Effector memory CD8-positive, alpha-beta T cell (primary cell): Measurements from ENCODE around the gene NIT2.

Source experiments
- ATAC-seq: fragments of 150-1000 bp; cut with Tn5 transposase; replicated peaks from 2 replicates; pipeline ENCODE4 v1.10.0; 2021; ENCODE audit warnings: mild to moderate bottlenecking, moderate library complexity
- DNase-seq, 3 experiments: peaks; one replicate each; pipeline ENCODE4 v3.0.0; 2021
- H3K27ac Mint-ChIP-seq, 2 donors: one replicate each; pipeline ENCODE4 v1.8.0; 2022; ENCODE audit warnings: mild to moderate bottlenecking in 2 of 2, mixed read lengths in 2 of 2, moderate library complexity in 2 of 2
- H3K27me3 Mint-ChIP-seq, 2 donors: one replicate each; pipeline ENCODE4 v1.8.0; 2022; ENCODE audit warnings: mixed read lengths in 2 of 2
- H3K36me3 Mint-ChIP-seq: one replicate; pipeline ENCODE4 v1.8.0; 2022; ENCODE audit warnings: mild to moderate bottlenecking, moderate library complexity, mixed read lengths; ENCODE audit not compliant: insufficient read depth
- H3K4me1 Mint-ChIP-seq, 2 donors: one replicate each; pipeline ENCODE4 v1.8.0; 2022; ENCODE audit warnings: low read depth in 2 of 2, mixed read lengths in 2 of 2
- H3K4me3 Mint-ChIP-seq, 2 donors: one replicate each; pipeline ENCODE4 v1.8.0; 2022; ENCODE audit warnings: mild to moderate bottlenecking in 2 of 2, mixed read lengths in 2 of 2, moderate library complexity in 2 of 2
- H3K9me3 Mint-ChIP-seq, 2 donors: one replicate each; pipeline ENCODE4 v1.8.0; 2022; ENCODE audit warnings: mixed read lengths in 2 of 2

The NIT2 gene

GRCh38 chr3:100352296-100353231 lies 18.0 kb downstream of the NIT2 start:
- no peak for DNase-seq
- Mint-ChIP-seq H3K4me1 (no peaks in the 10 kb centered on the region), H3K9me3 (no peaks in the 10 kb centered on the region), H3K27me3 (no peaks in the 10 kb centered on the region), H3K27ac (no peak overlapping the region), H3K36me3 (peaks cover 21% of the 10 kb centered on the region), H3K4me3 (no peak overlapping the region)
- no peak for ATAC-seq

- H3K36me3 Mint-ChIP-seq, result peaks cover 15% of the 10 kb centered on the region
- no peaks in the 10 kb centered on the region for H3K9me3 Mint-ChIP-seq
- DNase-seq (no peak), ATAC-seq (no peak)
- peaks cover 0 to 2% of the 10 kb centered on the region in 2 donors for H3K4me1 Mint-ChIP-seq
- H3K27me3 Mint-ChIP-seq, result no peaks in the 10 kb centered on the region
- no peak overlapping the region for H3K4me3 Mint-ChIP-seq
- peak overlapping the region in 1 of 2 donors; percentile 20 for H3K27ac Mint-ChIP-seq
Observed at GRCh38 chr3:100354850-100355249, 20.3 kb downstream of the NIT2 start.

GRCh38 chr3:100358413-100358812 lies 23.9 kb downstream of the NIT2 start:
- H3K36me3 Mint-ChIP-seq, result peaks cover 13% of the 10 kb centered on the region
- H3K4me1 Mint-ChIP-seq, result peaks cover 0 to 2% of the 10 kb centered on the region in 2 donors
- H3K4me3 Mint-ChIP-seq, result no peak overlapping the region
- H3K27me3 Mint-ChIP-seq, result no peaks in the 10 kb centered on the region
- no peak for ATAC-seq
- peak overlapping the region; percentile 64 to 79 for H3K27ac Mint-ChIP-seq
- DNase-seq, result no peak
- peaks cover 0 to 2% of the 10 kb centered on the region in 2 donors for H3K9me3 Mint-ChIP-seq

- H3K27me3 Mint-ChIP-seq, result no peaks in the 10 kb centered on the region
- peak overlapping the region in 1 of 2 donors; percentile 64 for H3K27ac Mint-ChIP-seq
- peaks cover 13% of the 10 kb centered on the region for H3K36me3 Mint-ChIP-seq
- ATAC-seq, result no peak
- DNase-seq, result no peak
- no peak overlapping the region for H3K4me3 Mint-ChIP-seq
- peaks cover 0 to 2% of the 10 kb centered on the region in 2 donors for H3K4me1 Mint-ChIP-seq
- peaks cover 0 to 2% of the 10 kb centered on the region in 2 donors for H3K9me3 Mint-ChIP-seq
Observed at GRCh38 chr3:100359035-100359434, 24.5 kb downstream of the NIT2 start.

GRCh38 chr3:100360757-100361496 lies 26.4 kb downstream of the NIT2 start:
- H3K4me3 Mint-ChIP-seq, result no peak overlapping the region
- peaks cover 0 to 2% of the 10 kb centered on the region in 2 donors for H3K4me1 Mint-ChIP-seq
- ATAC-seq, result no peak
- peaks cover 27% of the 10 kb centered on the region for H3K36me3 Mint-ChIP-seq
- H3K9me3 Mint-ChIP-seq, result peaks cover 0 to 2% of the 10 kb centered on the region in 2 donors
- H3K27me3 Mint-ChIP-seq, result no peaks in the 10 kb centered on the region
- peak overlapping the region; percentile 5 to 69 for H3K27ac Mint-ChIP-seq
- DNase-seq, result no peak

GRCh38 chr3:100361897-100362296 lies 27.3 kb downstream of the NIT2 start:
- H3K36me3 Mint-ChIP-seq, result peaks cover 28% of the 10 kb centered on the region
- peaks cover 0 to 2% of the 10 kb centered on the region in 2 donors for H3K9me3 Mint-ChIP-seq
- H3K4me1 Mint-ChIP-seq, result peaks cover 0 to 2% of the 10 kb centered on the region in 2 donors
- H3K27me3 Mint-ChIP-seq, result no peaks in the 10 kb centered on the region
- no peak overlapping the region for H3K4me3 Mint-ChIP-seq
- ATAC-seq (no peak), DNase-seq (no peak)
- H3K27ac Mint-ChIP-seq, result no peak overlapping the region

GRCh38 chr3:100364421-100364820 lies 29.9 kb downstream of the NIT2 start:
- H3K27me3 Mint-ChIP-seq, result no peaks in the 10 kb centered on the region
- H3K4me3 Mint-ChIP-seq, result no peak overlapping the region
- peak overlapping the region in 1 of 2 donors; percentile 23 for H3K27ac Mint-ChIP-seq
- peaks cover 0 to 2% of the 10 kb centered on the region in 2 donors for H3K9me3 Mint-ChIP-seq
- peaks cover 36% of the 10 kb centered on the region for H3K36me3 Mint-ChIP-seq
- no peak for DNase-seq
- ATAC-seq, result no peak
- no peaks in the 10 kb centered on the region for H3K4me1 Mint-ChIP-seq

GRCh38 chr3:100366424-100366823 lies 31.9 kb downstream of the NIT2 start:
- DNase-seq (no peak), ATAC-seq (no peak)
- Mint-ChIP-seq H3K27me3 (no peaks in the 10 kb centered on the region), H3K9me3 (peaks cover 0 to 2% of the 10 kb centered on the region in 2 donors), H3K4me3 (no peak overlapping the region), H3K27ac (no peak overlapping the region), H3K36me3 (peaks cover 46% of the 10 kb centered on the region), H3K4me1 (no peaks in the 10 kb centered on the region)

- H3K9me3 Mint-ChIP-seq, result no peaks in the 10 kb centered on the region
- H3K27me3 Mint-ChIP-seq, result no peaks in the 10 kb centered on the region
- no peak overlapping the region for H3K4me3 Mint-ChIP-seq
- no peak for ATAC-seq
- no peak overlapping the region for H3K27ac Mint-ChIP-seq
- no peaks in the 10 kb centered on the region for H3K4me1 Mint-ChIP-seq
- H3K36me3 Mint-ChIP-seq, result peaks cover 59% of the 10 kb centered on the region
- no peak for DNase-seq
Observed at GRCh38 chr3:100368441-100368840, 33.9 kb downstream of the NIT2 start.

GRCh38 chr3:100370756-100371155 lies 36.2 kb downstream of the NIT2 start:
- peaks cover 0 to 2% of the 10 kb centered on the region in 2 donors for H3K4me1 Mint-ChIP-seq
- peaks cover 55% of the 10 kb centered on the region for H3K36me3 Mint-ChIP-seq
- DNase-seq, result no peak
- H3K9me3 Mint-ChIP-seq, result no peaks in the 10 kb centered on the region
- no peaks in the 10 kb centered on the region for H3K27me3 Mint-ChIP-seq
- ATAC-seq, result no peak
- no peak overlapping the region for H3K4me3 Mint-ChIP-seq
- H3K27ac Mint-ChIP-seq, result peak overlapping the region in 1 of 2 donors; percentile 25

- DNase-seq (no peak), ATAC-seq (no peak)
- no peak overlapping the region for H3K4me3 Mint-ChIP-seq
- H3K36me3 Mint-ChIP-seq, result peaks cover 58% of the 10 kb centered on the region
- H3K27ac Mint-ChIP-seq, result no peak overlapping the region
- H3K27me3 Mint-ChIP-seq, result no peaks in the 10 kb centered on the region
- H3K9me3 Mint-ChIP-seq, result no peaks in the 10 kb centered on the region
- peaks cover 0 to 4% of the 10 kb centered on the region in 2 donors for H3K4me1 Mint-ChIP-seq
Observed at GRCh38 chr3:100374521-100374920, 40.0 kb downstream of the NIT2 start.

- Mint-ChIP-seq H3K4me3 (no peak overlapping the region), H3K9me3 (no peaks in the 10 kb centered on the region), H3K27ac (no peak overlapping the region), H3K27me3 (no peaks in the 10 kb centered on the region), H3K36me3 (peaks cover 61% of the 10 kb centered on the region), H3K4me1 (peaks cover 0 to 4% of the 10 kb centered on the region in 2 donors)
- ATAC-seq (no peak), DNase-seq (no peak)
Observed at GRCh38 chr3:100376301-100376700, 41.7 kb downstream of the NIT2 start.

- no peaks in the 10 kb centered on the region for H3K27me3 Mint-ChIP-seq
- DNase-seq (no peak), ATAC-seq (no peak)
- H3K36me3 Mint-ChIP-seq, result peaks cover 35% of the 10 kb centered on the region
- H3K4me1 Mint-ChIP-seq, result peaks cover 0 to 27% of the 10 kb centered on the region in 2 donors
- H3K4me3 Mint-ChIP-seq, result no peak overlapping the region
- no peaks in the 10 kb centered on the region for H3K9me3 Mint-ChIP-seq
- no peak overlapping the region for H3K27ac Mint-ChIP-seq
Observed at GRCh38 chr3:100384733-100385525, 50.4 kb downstream of the NIT2 start.
